Left ventricle myocardium inferior (tissue), 1 donor: ENCODE results near the gene MAPK4. TPM values are rescaled to one million over a fixed set of nuclear protein-coding genes. Genes with fewer than 3 reads are reported as not detected.

Source experiments
- DNase-seq: peaks from one replicate; pipeline ENCODE4 v3.0.0-alpha.2; 2020
- H3K27ac ChIP-seq: fragments of 200-600 bp; replicated peaks from 2 replicates; pipeline ENCODE4 v1.8.0; 2021
- H3K27me3 ChIP-seq: fragments of 200-600 bp; 2 replicates; pipeline ENCODE4 v1.8.0; 2021; ENCODE audit warnings: low read depth
- H3K36me3 ChIP-seq: fragments of 200-600 bp; 2 replicates; pipeline ENCODE4 v1.8.0; 2021
- H3K4me1 ChIP-seq: fragments of 200-600 bp; 2 replicates; pipeline ENCODE4 v1.8.0; 2021
- H3K4me3 ChIP-seq: fragments of 200-600 bp; 2 replicates; pipeline ENCODE4 v1.8.0; 2021; ENCODE audit warnings: mild to moderate bottlenecking, moderate library complexity
- H3K9me3 ChIP-seq: fragments of 200-600 bp; replicated peaks from 2 replicates; pipeline ENCODE4 v1.8.0; 2021
- intact Hi-C: fragments of 100-400 bp; cut with micrococcal nuclease; formaldehyde crosslinking; loops from one replicate; pipeline ENCODE4 v1.11.0; 2022
- total RNA-seq: library from RNA; stranded (reverse); fragmentation: NEBNext Ultra II Directional; extraction: Animal tissue kit (Norgen Biotek cat#: 25700); gene quantifications from one replicate; pipeline ENCODE4 v1.2.1, GENCODE V29; 2021
- TF ChIP-seq, protein P1 (sequence below): fragments of 200-600 bp; IDR thresholded peaks from 2 replicates; pipeline ENCODE4 v1.8.0; 2021; ENCODE audit warnings: antibody characterized with exemption, mild to moderate bottlenecking, borderline replicate concordance
- donor health status: DM: no; HTN: yes; CAD: no; lungs with severe emphysema.

Gene MAPK4
- total RNA-seq, 1 donor from 2014 or later: 21.7 TPM

GRCh38 chr18:50738098-50738757 is 178.3 kb downstream of the MAPK4 start:
- peaks cover 8% of the 10 kb centered on the region for H3K4me1 ChIP-seq
- H3K9me3 ChIP-seq: no peaks in the 10 kb centered on the region
- TF ChIP-seq, protein P1, sequence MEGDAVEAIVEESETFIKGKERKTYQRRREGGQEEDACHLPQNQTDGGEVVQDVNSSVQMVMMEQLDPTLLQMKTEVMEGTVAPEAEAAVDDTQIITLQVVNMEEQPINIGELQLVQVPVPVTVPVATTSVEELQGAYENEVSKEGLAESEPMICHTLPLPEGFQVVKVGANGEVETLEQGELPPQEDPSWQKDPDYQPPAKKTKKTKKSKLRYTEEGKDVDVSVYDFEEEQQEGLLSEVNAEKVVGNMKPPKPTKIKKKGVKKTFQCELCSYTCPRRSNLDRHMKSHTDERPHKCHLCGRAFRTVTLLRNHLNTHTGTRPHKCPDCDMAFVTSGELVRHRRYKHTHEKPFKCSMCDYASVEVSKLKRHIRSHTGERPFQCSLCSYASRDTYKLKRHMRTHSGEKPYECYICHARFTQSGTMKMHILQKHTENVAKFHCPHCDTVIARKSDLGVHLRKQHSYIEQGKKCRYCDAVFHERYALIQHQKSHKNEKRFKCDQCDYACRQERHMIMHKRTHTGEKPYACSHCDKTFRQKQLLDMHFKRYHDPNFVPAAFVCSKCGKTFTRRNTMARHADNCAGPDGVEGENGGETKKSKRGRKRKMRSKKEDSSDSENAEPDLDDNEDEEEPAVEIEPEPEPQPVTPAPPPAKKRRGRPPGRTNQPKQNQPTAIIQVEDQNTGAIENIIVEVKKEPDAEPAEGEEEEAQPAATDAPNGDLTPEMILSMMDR: no peak
- no peak overlapping the region for H3K4me3 ChIP-seq
- no peaks in the 10 kb centered on the region for H3K36me3 ChIP-seq
- DNase-seq: no peak
- peaks cover 3% of the 10 kb centered on the region for H3K27me3 ChIP-seq
- intact Hi-C loops: no loop called here
- H3K27ac ChIP-seq: no peak overlapping the region

GRCh38 chr18:50742952-50743351 is 183.1 kb downstream of the MAPK4 start:
- intact Hi-C loops: no loop called here
- DNase-seq: no peak
- Histone ChIP-seq H3K9me3 (no peaks in the 10 kb centered on the region), H3K36me3 (no peaks in the 10 kb centered on the region), H3K27me3 (peaks cover 6% of the 10 kb centered on the region), H3K4me3 (no peak overlapping the region), H3K27ac (no peak overlapping the region), H3K4me1 (no peaks in the 10 kb centered on the region)
- TF ChIP-seq, protein P1: no peak

DNA sequence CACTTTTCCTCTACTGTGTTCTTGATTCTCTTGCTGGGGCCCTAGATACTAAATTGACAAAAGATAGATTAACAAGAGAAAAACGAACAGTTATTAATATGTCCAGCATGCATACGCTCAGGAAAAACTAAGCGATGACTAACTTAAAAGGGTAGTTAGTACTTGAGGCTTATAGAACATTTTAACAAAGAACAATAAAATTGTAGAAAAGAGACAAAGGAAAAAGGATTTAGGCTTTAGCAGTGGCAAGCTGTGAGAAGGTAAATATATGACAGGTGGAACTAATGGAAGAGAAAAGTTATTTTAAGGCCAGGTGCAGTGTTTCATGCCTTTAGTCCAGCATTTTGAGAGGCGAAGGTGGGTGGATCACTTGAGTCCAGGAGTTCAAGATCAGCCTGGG is 184.4 kb downstream of the MAPK4 start:
- intact Hi-C loops: no loop called here
- H3K9me3 ChIP-seq: no peaks in the 10 kb centered on the region

DNA sequence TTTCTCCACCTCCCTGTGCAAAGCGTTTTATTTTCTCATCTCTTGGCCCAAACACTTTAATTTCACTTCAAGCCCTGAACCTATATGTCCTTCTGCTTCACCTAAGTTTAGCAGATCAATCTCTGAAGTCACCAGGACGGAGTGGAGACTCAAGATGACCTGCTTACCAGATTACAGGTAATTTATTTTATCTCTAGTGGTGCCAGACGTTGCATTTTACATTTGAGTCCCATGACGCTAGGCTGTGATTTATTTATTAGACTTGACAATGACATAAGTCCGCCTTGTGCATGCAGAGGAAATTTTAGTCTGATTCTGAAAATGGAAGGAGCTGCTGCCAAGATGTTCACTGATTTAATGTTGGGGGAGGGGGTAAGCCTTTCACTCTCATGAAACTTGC is 186.1 kb downstream of the MAPK4 start:
- Histone ChIP-seq H3K4me3 (no peak overlapping the region), H3K36me3 (no peaks in the 10 kb centered on the region), H3K9me3 (no peaks in the 10 kb centered on the region), H3K4me1 (no peaks in the 10 kb centered on the region), H3K27me3 (peaks cover 20% of the 10 kb centered on the region), H3K27ac (no peak overlapping the region)
- DNase-seq: no peak
- intact Hi-C loops: no loop called here
- TF ChIP-seq, protein P1: no peak

More for the DNA sequence above, 184.4 kb downstream of the MAPK4 start:
- Histone ChIP-seq H3K27me3 (peaks cover 10% of the 10 kb centered on the region), H3K4me1 (no peaks in the 10 kb centered on the region), H3K4me3 (no peak overlapping the region), H3K27ac (no peak overlapping the region), H3K36me3 (no peaks in the 10 kb centered on the region)
- TF ChIP-seq, protein P1: no peak
- DNase-seq: no peak

DNA sequence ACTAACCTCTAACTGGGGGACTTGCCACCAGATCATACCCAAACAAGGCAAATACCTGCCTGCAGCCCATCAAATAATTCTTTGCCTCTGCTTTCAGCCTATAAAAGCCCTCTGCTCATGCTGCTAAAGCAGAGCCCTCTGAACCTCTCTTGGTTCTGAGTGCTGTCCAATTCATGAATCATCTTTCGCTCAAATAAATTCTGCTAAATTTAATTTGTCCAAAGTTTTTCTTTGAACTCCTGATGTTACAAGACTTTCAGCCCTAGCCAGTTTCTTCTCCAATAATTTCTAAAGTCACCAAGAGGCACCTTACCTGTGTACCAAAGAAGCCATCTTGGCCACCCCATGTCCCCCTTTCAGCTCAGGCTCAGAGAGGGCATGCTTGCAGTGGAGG is 188.0 kb downstream of the MAPK4 start:
- H3K27me3 ChIP-seq: peaks cover 28% of the 10 kb centered on the region
- TF ChIP-seq, protein P1: no peak
- no peaks in the 10 kb centered on the region for H3K36me3 ChIP-seq
- DNase-seq: no peak
- no peaks in the 10 kb centered on the region for H3K4me1 ChIP-seq
- H3K27ac ChIP-seq: no peak overlapping the region
- H3K4me3 ChIP-seq: no peak overlapping the region
- intact Hi-C loops: no loop called here
- no peaks in the 10 kb centered on the region for H3K9me3 ChIP-seq
